GM19452 (cell line): ENCODE data around the gene F7.
"Not testable (repeated sequence)": the region's sequence is repeated elsewhere in the genome, so short reads cannot be mapped to it uniquely, and the experiment has no call there.

Experiments
- ATAC-seq: cut with Tn5 transposase; IDR thresholded peaks from one replicate; pipeline ENCODE4 v1.9.1; 2021; ENCODE audit not compliant: unreplicated experiment

The F7 gene

DNA sequence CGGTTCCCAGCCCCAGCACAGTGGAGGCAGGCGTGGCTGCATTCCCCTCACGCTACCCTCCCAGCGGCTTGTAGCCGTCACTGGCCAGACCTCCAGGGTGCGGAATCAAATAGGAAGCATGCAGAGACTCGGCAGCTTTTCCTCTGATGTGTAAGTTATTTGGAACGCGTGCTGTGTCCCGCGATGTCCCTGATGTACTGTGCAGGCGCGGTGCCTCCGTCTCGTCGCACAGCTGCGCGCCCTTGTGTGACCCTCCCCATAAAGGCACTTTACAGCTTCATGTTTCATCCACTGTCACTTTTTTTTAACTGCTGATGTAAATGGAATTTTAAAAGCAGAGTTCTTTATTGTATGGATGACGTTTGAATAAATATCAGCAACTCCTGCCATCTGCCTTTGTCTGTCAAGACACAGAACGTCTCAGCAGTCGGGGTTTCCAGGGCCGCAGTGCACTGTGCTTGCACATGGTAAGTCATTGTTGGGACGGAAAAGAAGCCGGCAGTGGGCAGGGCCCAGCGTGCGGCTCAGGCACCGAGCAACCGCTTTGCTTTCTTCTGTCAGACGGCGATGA, 7.3 kb upstream of the F7 start:
- no peak for ATAC-seq

GRCh38 chr13:113099142-113099541, 6.4 kb upstream of the F7 start:
- ATAC-seq, result no peak

DNA sequence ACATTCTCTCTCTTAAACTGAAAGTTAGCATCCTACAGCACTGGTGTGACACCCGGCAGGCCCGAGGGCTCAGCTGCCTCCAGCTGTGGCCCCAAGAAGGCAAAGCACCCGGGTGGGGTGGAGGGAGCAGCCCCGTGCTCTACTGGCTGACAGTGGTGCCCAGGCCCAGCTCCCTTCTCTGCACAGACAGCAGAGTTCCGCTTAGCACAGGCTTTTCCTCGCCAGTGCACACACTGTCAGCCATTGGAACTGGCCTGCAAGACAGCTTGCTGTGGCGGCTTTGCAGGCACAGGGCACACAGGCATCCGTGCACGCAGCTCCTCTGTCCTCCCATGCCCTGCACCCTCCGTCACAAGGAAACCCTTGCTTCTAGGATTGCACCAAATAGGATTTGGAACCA, 3.3 kb upstream of the F7 start:
- ATAC-seq, result not testable (repeated sequence)

DNA sequence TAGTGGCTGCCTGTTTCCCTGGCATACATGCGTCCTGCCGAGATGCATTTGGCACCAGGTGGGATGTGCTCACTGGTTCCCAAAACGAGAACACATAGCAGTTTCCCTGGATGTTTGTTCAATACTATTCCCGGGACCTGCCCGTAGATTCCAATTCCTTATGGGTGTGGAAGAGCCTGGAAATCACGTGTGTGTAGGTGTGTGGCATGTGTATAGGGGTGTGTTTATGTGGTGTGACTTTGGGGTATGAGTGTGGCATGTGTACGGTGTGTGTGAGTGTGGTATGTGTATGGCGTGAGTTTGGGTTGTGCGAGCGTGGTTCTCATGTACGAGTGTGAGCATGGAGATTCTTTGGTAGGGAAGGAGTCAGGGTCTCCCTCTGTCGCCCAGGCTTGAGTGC, 2.9 kb upstream of the F7 start:
- ATAC-seq, result no peak

DNA sequence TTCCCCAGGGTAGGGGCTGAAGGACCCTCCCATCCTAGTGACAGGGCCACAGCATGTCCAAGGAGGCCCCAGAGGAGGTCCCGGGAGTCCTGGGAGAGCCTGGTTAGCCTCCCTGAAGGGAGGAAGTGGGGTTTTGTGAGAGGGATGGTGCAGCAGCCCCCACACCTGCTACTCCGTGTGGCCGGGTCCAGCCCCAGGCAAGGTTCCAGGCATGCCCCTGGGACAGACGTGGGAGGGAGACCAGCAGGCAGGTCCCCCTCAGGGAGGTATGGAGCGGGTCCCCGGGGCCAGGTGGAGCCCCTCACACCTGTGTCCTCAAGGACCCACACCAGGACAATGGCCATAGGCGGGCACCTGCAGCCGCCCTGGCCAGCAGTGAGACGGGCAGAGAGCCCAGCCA, 1.9 kb upstream of the F7 start:
- ATAC-seq, result no peak

DNA sequence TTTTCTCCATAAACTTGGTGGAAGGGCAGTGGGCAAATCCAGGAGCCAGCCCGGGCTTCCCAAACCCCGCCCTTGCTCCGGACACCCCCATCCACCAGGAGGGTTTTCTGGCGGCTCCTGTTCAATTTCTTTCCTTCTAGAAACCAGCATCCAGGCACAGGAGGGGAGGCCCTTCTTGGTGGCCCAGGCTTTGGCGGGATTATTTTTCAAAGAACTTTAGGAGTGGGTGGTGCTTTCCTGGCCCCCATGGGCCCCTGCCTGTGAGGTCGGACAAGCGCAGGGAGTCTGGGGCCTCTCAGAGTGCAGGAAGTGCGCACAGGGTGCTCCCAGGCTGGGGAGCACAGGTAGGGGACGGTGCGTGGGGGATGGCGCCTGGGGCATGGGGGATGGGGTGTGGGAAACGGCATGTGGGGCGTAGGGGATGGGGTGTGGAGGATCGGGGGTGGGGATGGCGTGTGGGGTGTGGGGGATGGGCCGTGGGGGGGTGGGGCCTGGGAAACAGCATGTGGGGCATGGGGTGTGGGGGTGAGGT, 396 bp downstream of the F7 start:
- no peak for ATAC-seq

DNA sequence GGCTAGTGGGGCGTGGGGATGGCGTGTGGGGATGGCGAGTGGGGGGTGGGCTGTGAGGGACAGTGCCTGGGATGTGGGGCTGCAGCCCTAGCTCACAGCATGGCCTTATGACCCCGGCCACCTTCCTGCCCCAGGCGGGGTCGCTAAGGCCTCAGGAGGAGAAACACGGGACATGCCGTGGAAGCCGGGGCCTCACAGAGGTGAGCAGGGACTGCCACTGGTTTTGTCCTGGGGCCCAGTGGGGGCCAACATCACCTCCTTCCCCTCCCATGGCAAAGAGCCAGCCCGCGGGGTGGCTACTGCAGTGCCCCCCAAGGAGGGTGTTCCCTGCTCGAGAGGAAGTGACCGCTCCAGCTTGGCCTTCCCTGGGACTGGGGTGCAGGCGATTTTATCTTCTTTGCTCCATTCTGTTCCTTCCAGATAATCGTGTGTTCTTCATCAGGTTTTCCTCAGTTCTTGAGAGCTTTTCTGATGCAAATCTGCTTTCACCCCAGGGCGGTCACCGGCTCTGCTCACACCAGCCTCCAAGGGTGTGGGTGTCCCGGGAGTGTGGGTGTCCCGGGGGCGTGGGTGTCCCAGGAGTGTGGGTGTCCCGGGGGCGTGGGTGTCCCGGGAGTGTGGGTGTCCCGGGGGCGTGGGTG, 1.2 kb downstream of the F7 start:
- ATAC-seq, result no peak

GRCh38 chr13:113108521-113108920, 2.9 kb downstream of the F7 start:
- ATAC-seq, result not testable (repeated sequence)

- ATAC-seq, result no peak
These were observed 3.8 kb downstream of the F7 start for GRCh38 chr13:113109151-113110047.

GRCh38 chr13:113110048-113110851, 4.7 kb downstream of the F7 start:
- ATAC-seq, result no peak

DNA sequence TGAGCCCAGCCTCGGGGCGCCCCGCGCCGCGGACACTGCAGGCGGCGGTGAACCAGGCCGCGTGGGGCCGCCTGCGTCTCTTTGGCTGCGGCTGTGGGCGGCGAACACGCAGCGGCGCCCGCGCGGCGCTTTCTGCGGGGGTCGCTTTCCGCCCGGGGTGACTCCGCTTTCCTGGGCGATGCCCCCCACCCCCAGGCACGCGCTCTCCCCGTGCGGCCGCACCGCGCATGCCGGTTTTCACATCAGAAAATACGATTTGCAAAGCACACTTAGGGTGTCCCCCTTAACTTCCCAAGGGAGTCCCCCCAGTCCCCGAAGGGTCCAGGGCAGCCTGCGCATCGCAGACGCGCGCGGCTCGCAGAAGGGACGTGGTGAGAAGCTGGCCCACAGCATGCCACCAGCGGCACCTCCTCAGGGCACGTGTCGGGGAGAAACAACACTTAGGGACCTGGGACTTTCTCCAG, 5.3 kb downstream of the F7 start:
- ATAC-seq, result no peak

DNA sequence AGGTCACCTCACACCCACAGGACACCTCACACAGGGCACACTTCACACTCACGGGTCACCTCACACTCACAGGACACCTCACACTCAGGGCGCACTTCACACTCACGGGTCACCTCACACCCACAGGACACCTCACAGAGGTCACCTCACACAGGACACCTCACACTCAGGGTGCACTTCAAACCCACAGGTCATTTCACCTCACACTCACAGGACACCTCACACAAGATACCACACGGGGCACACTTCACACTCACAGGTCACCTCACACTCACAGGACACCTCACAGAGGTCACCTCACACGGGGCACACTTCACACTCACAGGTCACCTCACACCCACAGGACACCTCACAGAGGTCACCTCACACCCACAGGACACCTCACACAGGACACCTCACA, 6.2 kb downstream of the F7 start:
- not testable (repeated sequence) for ATAC-seq

GRCh38 chr13:113112475-113112874, 6.9 kb downstream of the F7 start:
- not testable (repeated sequence) for ATAC-seq

- ATAC-seq, result no peak
These were observed 7.6 kb downstream of the F7 start for GRCh38 chr13:113112893-113113845.

DNA sequence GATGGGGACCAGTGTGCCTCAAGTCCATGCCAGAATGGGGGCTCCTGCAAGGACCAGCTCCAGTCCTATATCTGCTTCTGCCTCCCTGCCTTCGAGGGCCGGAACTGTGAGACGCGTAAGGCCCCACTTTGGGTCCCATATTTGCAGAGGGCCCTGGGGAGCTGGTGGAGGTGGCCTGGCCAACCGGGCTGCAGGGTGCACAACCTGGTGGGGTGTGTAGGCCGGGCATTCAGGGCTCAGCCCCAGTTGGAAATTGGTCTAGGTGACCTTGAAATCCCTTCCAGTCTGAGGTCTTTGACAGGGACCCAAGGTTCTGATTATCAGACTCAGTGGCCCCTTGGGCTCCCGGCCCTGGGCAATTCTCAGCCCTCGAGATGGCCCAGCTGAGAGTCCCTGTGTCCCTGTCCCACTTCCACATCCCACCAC, 8.3 kb downstream of the F7 start:
- ATAC-seq, result no peak

GRCh38 chr13:113114511-113115362, 9.1 kb downstream of the F7 start:
- ATAC-seq, result no peak

DNA sequence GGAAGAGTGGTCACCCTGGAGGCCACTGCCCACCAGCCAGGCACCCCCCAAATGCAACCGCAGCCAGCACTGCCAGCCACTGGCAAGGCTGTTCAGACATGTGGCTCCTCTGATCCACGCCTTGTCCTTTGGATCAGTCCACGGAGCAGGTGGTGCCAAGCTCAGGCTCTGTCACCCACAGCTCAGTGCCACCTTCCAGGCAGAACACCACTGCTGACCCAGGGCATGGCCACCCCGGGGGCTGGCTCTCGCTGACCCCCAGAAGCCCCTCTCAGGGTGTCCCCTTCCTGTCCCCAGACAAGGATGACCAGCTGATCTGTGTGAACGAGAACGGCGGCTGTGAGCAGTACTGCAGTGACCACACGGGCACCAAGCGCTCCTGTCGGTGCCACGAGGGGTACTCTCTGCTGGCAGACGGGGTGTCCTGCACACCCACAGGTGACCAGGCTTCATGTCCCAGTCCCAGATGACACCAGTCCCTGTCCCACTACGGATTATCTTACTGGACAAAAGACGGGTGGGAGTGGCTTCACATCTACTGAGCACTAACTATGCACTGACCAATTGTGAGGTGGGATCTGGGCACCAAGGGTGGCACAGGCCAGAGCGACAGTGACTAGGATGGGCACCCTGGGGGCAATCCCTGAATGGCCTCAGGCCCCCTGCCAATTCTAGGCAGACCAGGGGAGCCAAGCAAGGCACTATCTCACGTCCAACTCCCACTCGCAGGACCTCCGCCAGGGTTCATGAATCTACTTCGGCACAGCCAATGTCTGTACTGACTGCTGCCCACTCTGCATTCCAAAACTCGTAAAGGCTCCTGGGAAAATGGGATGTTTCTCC, 10.0 kb downstream of the F7 start:
- ATAC-seq, result no peak

GRCh38 chr13:113116206-113116800, 10.7 kb downstream of the F7 start:
- no peak for ATAC-seq
